Lung (tissue), 4 donors: ENCODE results near the gene CCN6. TPM values are rescaled to one million over a fixed set of nuclear protein-coding genes. Genes with fewer than 3 reads are reported as not detected.

Experiments
- polyA plus RNA-seq, 2 donors: library from polyadenylated mRNA; stranded (reverse); fragments of 200-250 nt; gene quantifications; one replicate each; pipeline ENCODE4 v1.2.1, GENCODE V29; 2013
- total RNA-seq, 2 donors: library from RNA; depleted of rRNA in 1 of 2; stranded (reverse); fragments of >200 nt in 1 of 2; gene quantifications; one replicate each; pipeline ENCODE4 v1.2.1, GENCODE V29; 2014 to 2021
- donor health status: Bipolar disorder and iron deficiency.
- donor health status: healthy.
- donor health status: DM: yes; HTN: yes; CAD: no.

CCN6 gene
- total and polyA plus RNA-seq, 4 donors = not detected

Other genes starting within 250 kb of the CCN6 start
- 100 to 1,000 TPM in 1 of 2 donors, 10 to 100 TPM in 1; 90.8 to 157 TPM for gene FYN, start 180.7 kb upstream of the CCN6 start, total RNA-seq
- 10 to 100 TPM; 27.3 to 51.1 TPM for gene FYN, start 180.7 kb upstream of the CCN6 start, polyA plus RNA-seq
- 10 to 100 TPM; 15.9 to 59.2 TPM for gene TUBE1, start 33.4 kb downstream of the CCN6 start, total RNA-seq
- gene TUBE1, start 33.4 kb downstream of the CCN6 start, polyA plus RNA-seq = 10 to 100 TPM; 10.1 to 14.2 TPM
- gene FAM229B, start 33.5 kb downstream of the CCN6 start, total RNA-seq = 10 to 100 TPM; 26.2 to 35.6 TPM
- 10 to 100 TPM; 16.5 to 25.9 TPM for gene FAM229B, start 33.5 kb downstream of the CCN6 start, polyA plus RNA-seq
- gene LAMA4, start 200.5 kb downstream of the CCN6 start, total RNA-seq = 100 to 1,000 TPM; 121 to 261 TPM
- gene LAMA4, start 200.5 kb downstream of the CCN6 start, polyA plus RNA-seq = 10 to 100 TPM; 28.4 to 38.6 TPM